Brain microvascular endothelial cell (primary cell): Measurements from ENCODE around the gene ZNF628.

Experiments used
- DNase-seq: peaks from one replicate; pipeline ENCODE4 v3.0.0-alpha.2; 2020
- H3K27ac ChIP-seq: fragments of 250-450 bp; sonication (Bioruptor Pico); 2 replicates; pipeline ENCODE4 v1.5.1; 2020; ENCODE audit warnings: mild to moderate bottlenecking, moderate library complexity
- H3K27me3 ChIP-seq: fragments of 250-450 bp; sonication (Bioruptor Pico); replicated peaks from 2 replicates; pipeline ENCODE4 v1.5.1; 2020; ENCODE audit warnings: mild to moderate bottlenecking
- H3K36me3 ChIP-seq: fragments of 250-450 bp; sonication (Bioruptor Pico); replicated peaks from 2 replicates; pipeline ENCODE4 v1.5.1; 2020; ENCODE audit warnings: mild to moderate bottlenecking
- H3K4me3 ChIP-seq: 2 replicates; pipeline ENCODE4 v1.5.1; 2011; ENCODE audit warnings: low read depth, mild to moderate bottlenecking, control low read depth, low read length, moderate library complexity
- CTCF ChIP-seq: IDR thresholded peaks from 2 replicates; pipeline ENCODE4 v1.5.1; 2011; ENCODE audit warnings: low read depth, mild to moderate bottlenecking, moderate library complexity, low read length, control low read depth, inconsistent platforms; ENCODE audit errors: missing control alignments
- in situ Hi-C: cut with HindIII; loops from 2 replicates; pipeline ENCODE4 v1.10.0; 2017; ENCODE audit warnings: low sequenced_read_pairs, low pct_ligation_motif_present

The ZNF628 gene

GRCh38 chr19:55502197-55502952 is 26.0 kb downstream of the ZNF628 start:
- Histone ChIP-seq H3K27me3 (no peaks in the 10 kb centered on the region), H3K4me3 (no peak overlapping the region), H3K36me3 (peaks cover 11% of the 10 kb centered on the region), H3K27ac (no peak overlapping the region)
- no peak for TF ChIP-seq CTCF
- in situ Hi-C loops = no loop called here
- DNase-seq = no peak

DNA sequence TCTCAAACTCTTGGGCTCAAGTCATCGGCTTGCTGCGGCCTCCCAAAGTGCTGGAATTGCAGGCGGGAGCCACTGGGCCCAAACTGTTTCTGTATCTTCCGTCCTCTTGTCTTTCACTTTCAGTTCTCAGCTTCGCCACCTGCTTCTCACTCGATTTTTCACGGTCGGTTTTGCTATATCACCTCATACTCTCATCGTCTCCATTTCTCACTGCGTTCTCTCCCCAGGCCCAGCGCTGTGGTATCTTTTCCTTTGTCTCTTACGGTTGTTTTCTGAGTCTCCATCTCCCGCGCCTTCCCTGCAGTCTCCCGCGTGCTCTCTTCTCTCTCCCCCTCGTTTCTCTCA is 26.7 kb downstream of the ZNF628 start:
- Histone ChIP-seq H3K36me3 (peaks cover 11% of the 10 kb centered on the region), H3K4me3 (no peak overlapping the region), H3K27ac (no peak overlapping the region), H3K27me3 (no peaks in the 10 kb centered on the region)
- no peak for TF ChIP-seq CTCF
- DNase-seq = no peak
- in situ Hi-C loops = no loop called here

DNA sequence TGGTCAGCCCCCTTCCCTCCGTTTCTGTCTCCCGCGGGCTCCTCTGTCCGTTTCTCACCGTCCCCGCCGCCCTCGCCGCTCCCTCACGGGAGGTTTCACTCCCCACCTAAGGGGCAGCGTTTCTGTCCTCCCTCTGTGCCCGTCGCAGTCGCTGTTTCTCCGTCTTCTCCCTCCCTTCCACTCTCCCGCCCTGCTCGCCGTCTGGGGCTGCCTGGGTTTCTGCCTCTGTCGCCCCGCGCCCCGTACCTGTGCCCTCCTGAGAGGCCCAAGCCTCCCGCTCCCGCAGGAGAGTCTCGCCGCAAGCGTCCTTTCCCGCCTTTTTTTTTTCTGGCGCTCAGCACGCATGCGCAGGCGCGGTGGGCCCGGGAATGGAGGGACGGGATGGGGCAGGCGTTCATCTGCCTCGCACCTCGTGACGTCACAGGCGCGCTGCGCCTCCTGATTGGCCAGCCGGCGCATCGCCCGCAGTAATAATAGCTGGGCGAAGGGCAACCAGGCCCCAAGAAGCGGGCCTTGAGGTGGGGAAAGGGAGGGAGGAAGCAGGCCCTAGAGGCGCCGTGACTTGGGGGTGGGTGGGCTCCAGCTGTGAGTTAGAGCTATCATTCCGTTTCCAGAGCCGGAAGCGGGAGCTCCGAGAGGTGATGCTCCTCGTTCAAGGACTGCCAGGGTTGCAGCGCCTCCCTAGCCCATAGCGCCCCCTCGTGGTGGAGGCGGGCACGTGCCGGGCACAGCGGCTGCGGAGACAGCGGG is 27.3 kb downstream of the ZNF628 start:
- in situ Hi-C loops = no loop called here
- H3K36me3 ChIP-seq = peaks cover 11% of the 10 kb centered on the region
- no peak overlapping the region for H3K27ac ChIP-seq
- H3K4me3 ChIP-seq = peak overlapping the region; percentile 51
- peak; percentile 93 for TF ChIP-seq CTCF
- no peaks in the 10 kb centered on the region for H3K27me3 ChIP-seq
- peak; percentile 84 for DNase-seq

GRCh38 chr19:55504252-55504603 is 27.8 kb downstream of the ZNF628 start:
- peaks cover 11% of the 10 kb centered on the region for H3K36me3 ChIP-seq
- H3K27ac ChIP-seq = no peak overlapping the region
- no peaks in the 10 kb centered on the region for H3K27me3 ChIP-seq
- in situ Hi-C loops = no loop called here
- no peak for TF ChIP-seq CTCF
- no peak for DNase-seq
- H3K4me3 ChIP-seq = no peak overlapping the region

- no peak for TF ChIP-seq CTCF
- Histone ChIP-seq H3K4me3 (no peak overlapping the region), H3K27ac (no peak overlapping the region), H3K27me3 (no peaks in the 10 kb centered on the region), H3K36me3 (peaks cover 8% of the 10 kb centered on the region)
- no peak for DNase-seq
- in situ Hi-C loops = no loop called here
Observed at GRCh38 chr19:55504981-55505380, 28.6 kb downstream of the ZNF628 start.
